Heart left ventricle (tissue), 16 donors: Measurements from ENCODE around the gene GPRASP2. TPM values are rescaled to one million over a fixed set of nuclear protein-coding genes. Genes with fewer than 3 reads are reported as not detected.

ENCODE experiments used
- ATAC-seq, 4 donors: fragments of 200-7000 bp; cut with Tn5 transposase; one replicate each; pipeline ENCODE4 v1.9.1; 2020 to 2022; ENCODE audit warnings: moderate library complexity in 4 of 4, mild to moderate bottlenecking in 3 of 4, moderate number of reproducible peaks in 1 of 4
- DNase-seq, 5 donors: peaks; one replicate each; pipeline ENCODE4 v3.0.0-alpha.2; 2020
- H3K27ac ChIP-seq, 12 donors: fragments of 200-600 bp; sonication (generic) in 4 of 12; one replicate each; pipeline versions ENCODE4 v1.5.0 to v1.8.0; 2016 to 2022; ENCODE audit warnings: mild to moderate bottlenecking in 2 of 12
- H3K27me3 ChIP-seq, 9 donors: fragments of 200-600 bp; sonication (generic) in 2 of 9; one replicate each; pipeline versions ENCODE4 v1.5.1 to v1.8.0; 2016 to 2022; ENCODE audit warnings: mild to moderate bottlenecking in 3 of 9
- H3K36me3 ChIP-seq, 9 donors: fragments of 200-600 bp; sonication (generic) in 2 of 9; one replicate each; pipeline versions ENCODE4 v1.5.0 to v1.8.0; 2018 to 2022; ENCODE audit warnings: mild to moderate bottlenecking in 2 of 9
- H3K4me1 ChIP-seq, 12 donors: fragments of 200-600 bp; sonication (generic) in 4 of 12; one replicate each; pipeline versions ENCODE4 v1.5.0 to v1.8.0; 2016 to 2022; ENCODE audit warnings: mild to moderate bottlenecking in 3 of 12
- H3K4me3 ChIP-seq, 12 donors: fragments of 200-600 bp; sonication (generic) in 4 of 12; one replicate each; pipeline versions ENCODE4 v1.5.0 to v1.8.0; 2017 to 2022; ENCODE audit warnings: mild to moderate bottlenecking in 9 of 12, moderate library complexity in 4 of 12
- H3K9me3 ChIP-seq, 12 donors: fragments of 200-600 bp; sonication (generic) in 4 of 12; one replicate each; pipeline versions ENCODE4 v1.5.0 to v1.8.0; 2016 to 2022; ENCODE audit warnings: mild to moderate bottlenecking in 1 of 12
- POLR2A ChIP-seq, 2 donors: fragments of 450-650 bp; IDR thresholded peaks; one replicate each; pipeline ENCODE4 v1.6.1; 2017; ENCODE audit warnings: antibody characterized with exemption in 2 of 2, mild to moderate bottlenecking in 2 of 2, moderate library complexity in 2 of 2
- WGBS, 4 donors: extraction: QIAGEN DNeasy Blood & Tissue Kit in 2 of 4; methylation state at CpG; one replicate each; pipeline versions ENCODE4 v1.1.5 to v1.1.7; 2013 to 2018; 5-methylcytosine and 5-hydroxymethylcytosine counted together
- intact Hi-C, 10 donors: fragments of 100-400 bp; cut with DNase I; formaldehyde crosslinking; loops; one replicate each; pipeline versions ENCODE4 v1.11.1 to v1.14.2; 2022
- polyA plus RNA-seq, 2 donors: library from polyadenylated mRNA; stranded (reverse); fragments of 200-250 nt; gene quantifications; one replicate each; pipeline ENCODE4 v1.2.3, GENCODE V29; 2013
- total RNA-seq, 9 donors: library from RNA; depleted of rRNA in 2 of 9; stranded (reverse); fragments of >200 nt in 2 of 9; fragmentation: NEBNext Ultra II Directional in 3 of 9; extraction: Animal tissue kit (Norgen Biotek cat#: 25700) in 3 of 9; gene quantifications; one replicate each; pipeline versions ENCODE4 v1.1.0 to v1.2.4, GENCODE V29; 2016 to 2023
- TF ChIP-seq, protein P1 (sequence below), 12 donors: fragments of 200-600 bp; sonication (generic) in 4 of 12; IDR thresholded peaks; one replicate each; pipeline versions ENCODE4 v1.5.0 to v1.8.0; 2018 to 2022; ENCODE audit warnings: antibody characterized with exemption in 12 of 12, mild to moderate bottlenecking in 5 of 12
- donor health status: ischemic (EF 13 %, LVEDD 7.1; RV severe dilation, severe dysfunction).
- donor health status: healthy with polysubstance abuse.
- donor health status: DM: no; HTN: yes; CAD: no.
- donor health status: DM: no; HTN: no; CAD: no.
- donor health status: ischemic (EF 25% LVEDD 6.9; RV normal size, moderate dysfunction).
- donor health status: ischemic (EF 25% LVEDD 5.7; RV mildly dilated, moderate dysfunction).
- donor health status: healthy.
- donor health status: DM: yes; HTN: yes; CAD: no.
- donor health status: ischemic (EF 35%, LVEDD 5.7; RV mildly dilated, moderate dysfunction).
- donor health status: nonischemic (EF 11% LVEDD 7.7; RV severe dilation, severe dysfunction).
- donor health status: DM: yes; HTN: yes; CAD: no.
- donor health status: PGD.
- donor health status: ischemic (EF 29% LVEDD 5.4; RV normal size, mild dysfunction).
- donor health status: nonischemic (EF 23%, LVEDD 6.1; RV moderate dilation, normal function).

The GPRASP2 gene
- total and polyA plus RNA-seq, 11 donors = 4.3 to 19.6 (median 11.2) TPM

DNA sequence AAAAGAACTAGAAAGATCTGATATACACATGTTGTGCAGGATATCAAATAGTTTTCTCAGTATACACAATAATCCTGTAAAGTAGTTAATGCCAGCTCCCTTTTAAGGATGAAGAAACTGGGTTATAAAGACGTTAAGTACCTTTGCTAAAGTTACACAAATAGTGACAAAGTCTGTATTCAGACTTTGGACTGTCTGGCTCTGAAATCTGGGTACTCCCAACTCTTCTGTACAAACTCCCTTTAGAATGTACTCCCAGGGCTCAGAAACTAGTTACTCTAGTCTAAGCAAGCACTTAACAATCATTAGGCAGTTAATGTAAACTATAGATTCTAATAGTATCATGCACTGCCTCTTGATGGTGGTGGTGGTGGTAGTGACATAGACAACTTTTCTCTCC lies 15.5 kb downstream of the GPRASP2 start:
- H3K4me1 ChIP-seq = no peaks in the 10 kb centered on the region
- no peak overlapping the region for H3K27ac ChIP-seq
- TF ChIP-seq POLR2A (IDR thresholded peaks at IDR 0.05) = no peak
- TF ChIP-seq, protein P1, sequence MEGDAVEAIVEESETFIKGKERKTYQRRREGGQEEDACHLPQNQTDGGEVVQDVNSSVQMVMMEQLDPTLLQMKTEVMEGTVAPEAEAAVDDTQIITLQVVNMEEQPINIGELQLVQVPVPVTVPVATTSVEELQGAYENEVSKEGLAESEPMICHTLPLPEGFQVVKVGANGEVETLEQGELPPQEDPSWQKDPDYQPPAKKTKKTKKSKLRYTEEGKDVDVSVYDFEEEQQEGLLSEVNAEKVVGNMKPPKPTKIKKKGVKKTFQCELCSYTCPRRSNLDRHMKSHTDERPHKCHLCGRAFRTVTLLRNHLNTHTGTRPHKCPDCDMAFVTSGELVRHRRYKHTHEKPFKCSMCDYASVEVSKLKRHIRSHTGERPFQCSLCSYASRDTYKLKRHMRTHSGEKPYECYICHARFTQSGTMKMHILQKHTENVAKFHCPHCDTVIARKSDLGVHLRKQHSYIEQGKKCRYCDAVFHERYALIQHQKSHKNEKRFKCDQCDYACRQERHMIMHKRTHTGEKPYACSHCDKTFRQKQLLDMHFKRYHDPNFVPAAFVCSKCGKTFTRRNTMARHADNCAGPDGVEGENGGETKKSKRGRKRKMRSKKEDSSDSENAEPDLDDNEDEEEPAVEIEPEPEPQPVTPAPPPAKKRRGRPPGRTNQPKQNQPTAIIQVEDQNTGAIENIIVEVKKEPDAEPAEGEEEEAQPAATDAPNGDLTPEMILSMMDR (IDR thresholded peaks at IDR 0.05) = no peak
- H3K27me3 ChIP-seq = peaks cover 0 to 3% (median 0%) of the 10 kb centered on the region in 9 donors
- 58 to 100% (median 72%) methylated on average over 1 of the region's 1 CpG for WGBS, 4 donors
- no peaks in the 10 kb centered on the region for H3K9me3 ChIP-seq
- DNase-seq (no peak), ATAC-seq (no peak)
- intact Hi-C loops = loop anchor here in 1 of 10 donors (10.0 kb wide), 1 partner anchor 107 kb away; no protein-coding TSS in a partner anchor
- H3K4me3 ChIP-seq = no peak overlapping the region
- H3K36me3 ChIP-seq = peaks cover 0 to 3% (median 0%) of the 10 kb centered on the region in 9 donors

DNA sequence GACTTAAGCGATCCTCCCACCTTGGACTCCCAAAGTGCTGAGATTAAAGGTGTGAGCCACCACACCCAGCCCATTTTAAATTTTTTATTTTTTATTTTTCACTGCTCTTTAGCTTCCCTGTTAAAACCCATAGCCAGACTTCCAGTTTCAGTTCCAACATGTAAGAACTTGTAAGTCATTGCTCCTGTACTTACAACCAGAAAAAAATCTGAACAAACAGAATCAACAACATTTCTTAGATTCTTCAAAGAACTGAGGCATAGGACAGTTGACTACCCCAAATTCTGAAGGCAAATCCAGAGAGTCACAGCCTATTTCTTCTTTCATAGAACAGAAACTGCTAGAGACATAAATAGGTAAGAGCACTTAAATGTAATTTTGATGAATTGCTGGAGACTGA lies 16.4 kb downstream of the GPRASP2 start:
- Histone ChIP-seq H3K9me3 (no peaks in the 10 kb centered on the region), H3K27ac (no peak overlapping the region), H3K36me3 (peaks cover 0 to 3% (median 0%) of the 10 kb centered on the region in 9 donors), H3K27me3 (peaks cover 0 to 3% (median 0%) of the 10 kb centered on the region in 9 donors), H3K4me3 (no peak overlapping the region), H3K4me1 (no peaks in the 10 kb centered on the region)
- DNase-seq (no peak), ATAC-seq (no peak)
- no peak for TF ChIP-seq POLR2A (IDR thresholded peaks at IDR 0.05)
- TF ChIP-seq, protein P1 (IDR thresholded peaks at IDR 0.05) = no peak
- WGBS, 4 donors = 92 to 97% (median 96%) methylated on average over 1 of the region's 1 CpG
- intact Hi-C loops = loop anchor here in 1 of 10 donors (10.0 kb wide), 1 partner anchor 106 kb away; no protein-coding TSS in a partner anchor

DNA sequence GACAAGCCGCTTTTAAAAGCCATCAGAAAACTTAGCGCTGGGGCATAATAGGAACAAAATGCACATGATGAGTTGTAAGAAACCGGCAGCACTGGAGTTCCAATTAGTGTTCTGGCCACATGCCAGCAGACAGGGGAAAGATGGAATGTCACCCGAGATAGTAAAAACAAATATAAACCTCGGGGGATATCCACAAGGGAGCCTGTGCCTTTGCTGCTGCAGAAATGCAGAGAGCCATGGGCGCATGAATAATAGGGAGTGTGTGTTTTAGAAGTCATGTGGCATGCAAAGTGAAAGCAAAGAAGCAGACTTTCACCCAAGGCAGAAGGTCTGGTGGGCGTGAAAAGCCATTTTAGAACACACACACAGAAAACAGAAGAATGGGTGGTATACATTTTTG lies 27.4 kb downstream of the GPRASP2 start:
- Histone ChIP-seq H3K27me3 (peaks cover 0 to 14% (median 0%) of the 10 kb centered on the region in 9 donors), H3K36me3 (no peaks in the 10 kb centered on the region), H3K27ac (no peak overlapping the region), H3K9me3 (no peaks in the 10 kb centered on the region), H3K4me3 (no peak overlapping the region), H3K4me1 (no peaks in the 10 kb centered on the region)
- DNase-seq = peak in 2 of 5 donors; percentile 16 to 38
- intact Hi-C loops = no loop called here
- no peak for ATAC-seq
- TF ChIP-seq, protein P1 (IDR thresholded peaks at IDR 0.05) = no peak
- no peak for TF ChIP-seq POLR2A (IDR thresholded peaks at IDR 0.05)
- 57 to 60% (median 58%) methylated on average over 7 of the region's 7 CpGs for WGBS, 4 donors

DNA sequence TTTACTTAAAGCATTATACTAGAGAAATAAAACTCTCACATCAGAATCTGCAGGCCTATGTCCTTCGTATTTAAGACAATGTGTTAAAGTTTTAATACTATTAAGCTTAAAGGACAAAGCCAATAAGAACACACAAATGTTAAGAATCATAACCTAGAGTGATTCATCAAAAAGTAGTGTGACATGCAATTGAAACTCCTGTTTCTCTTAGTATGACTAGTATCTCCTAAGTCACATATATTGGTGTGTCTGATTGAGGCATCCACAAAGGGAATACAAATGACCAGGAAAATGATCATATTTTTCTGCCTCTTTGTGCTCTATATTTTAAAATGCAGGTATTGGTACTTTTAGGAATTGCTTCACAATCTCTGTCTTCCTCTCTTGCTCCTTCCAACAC lies 32.1 kb downstream of the GPRASP2 start:
- H3K36me3 ChIP-seq = no peaks in the 10 kb centered on the region
- no peak overlapping the region for H3K27ac ChIP-seq
- peaks cover 0 to 17% (median 0%) of the 10 kb centered on the region in 9 donors for H3K27me3 ChIP-seq
- TF ChIP-seq POLR2A (IDR thresholded peaks at IDR 0.05) = no peak
- TF ChIP-seq, protein P1 (IDR thresholded peaks at IDR 0.05) = no peak
- peaks cover 0 to 5% (median 0%) of the 10 kb centered on the region in 12 donors for H3K9me3 ChIP-seq
- 73 to 100% (median 89%) methylated on average over 1 of the region's 1 CpG for WGBS, 4 donors
- intact Hi-C loops = no loop called here
- no peak for DNase-seq
- no peak overlapping the region for H3K4me3 ChIP-seq
- no peak for ATAC-seq
- H3K4me1 ChIP-seq = no peaks in the 10 kb centered on the region
